ENCODE results near the gene MYLK4.

MYLK4 gene

DNA sequence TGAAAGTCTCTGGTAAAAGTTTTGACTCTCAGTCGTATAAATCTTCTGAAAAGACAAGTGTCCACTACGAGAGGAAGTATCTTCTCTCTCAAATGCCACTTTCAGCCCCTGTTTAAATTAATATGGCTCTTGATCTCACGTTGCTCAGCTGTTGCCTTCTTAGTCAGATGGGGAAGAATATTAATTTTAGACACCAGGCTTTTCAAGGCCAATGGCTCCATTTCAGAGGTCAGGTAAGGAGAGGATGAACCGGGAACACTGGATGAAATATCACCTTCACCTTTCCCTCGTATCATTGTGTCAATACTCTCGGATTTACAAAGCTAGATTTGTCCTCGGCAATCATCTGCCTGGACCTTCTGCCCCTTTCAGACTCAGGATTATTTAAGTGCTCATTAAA is at the start of gene MYLK4:
MYLK4 (minus strand) TSS at position 91 of the 400 bp plus-strand sequence. CDS start 1,628 bp downstream, outside the sequence.
- H3K27me3 ChIP-seq (ENCODE audit: control insufficient read depth in 2 of 2, insufficient read depth in 2 of 2, low read length in 2 of 2): no peaks in the 10 kb centered on the region
- H3K27ac ChIP-seq (ENCODE audit: low read depth in 2 of 2, low read length in 2 of 2): no peak within 1 kb of the TSS
- no peak within 1 kb of the TSS for H3K9ac ChIP-seq (ENCODE audit: low read depth in 1 of 2, low read length in 2 of 2)
- H3K4me1 ChIP-seq (ENCODE audit: control insufficient read depth in 2 of 2, insufficient read depth in 2 of 2, low read length in 2 of 2): peaks cover 0 to 3% of the 10 kb centered on the region in 2 donors
- no peak within 1 kb of the TSS for H3K4me3 ChIP-seq (ENCODE audit: low read length in 2 of 2)
- no peaks in the 10 kb centered on the region for H3K9me3 ChIP-seq (ENCODE audit: control insufficient read depth in 2 of 2, low read length in 2 of 2)
- no peaks in the 10 kb centered on the region for H3K36me3 ChIP-seq (ENCODE audit: control insufficient read depth in 2 of 2, insufficient read depth in 2 of 2, low read length in 2 of 2)

DNA sequence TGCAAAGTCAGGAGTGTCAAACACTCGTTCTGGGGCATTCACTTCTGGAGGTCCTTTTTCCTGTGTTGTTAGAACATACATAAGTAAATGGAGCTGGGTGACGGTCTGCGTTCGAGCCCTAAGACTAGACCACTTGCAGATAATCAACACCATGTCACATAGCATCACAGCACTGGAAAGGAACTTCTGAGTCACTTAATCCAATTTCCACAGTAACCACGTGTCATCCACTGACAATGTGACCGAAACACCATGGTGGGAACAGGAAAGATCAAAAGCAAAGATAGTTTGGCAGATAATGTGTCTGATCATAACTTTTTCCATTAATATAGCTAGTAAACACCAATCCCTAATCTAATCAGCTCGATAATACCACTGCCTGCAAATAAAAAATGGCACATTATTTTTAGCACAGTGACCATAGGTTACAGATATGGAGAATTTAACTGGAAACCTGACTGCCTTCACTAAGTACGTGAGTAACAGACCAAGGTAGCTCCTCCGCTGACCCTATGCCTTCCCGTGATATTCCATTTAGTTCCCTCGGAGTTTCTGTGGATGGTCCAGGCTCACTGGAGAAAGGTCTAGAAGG is 49.3 kb upstream of the MYLK4 start:
- H3K27ac ChIP-seq (ENCODE audit: low read depth in 2 of 2, low read length in 2 of 2): no peak overlapping the region
- H3K4me3 ChIP-seq (ENCODE audit: low read length in 2 of 2): no peak overlapping the region
- no peak overlapping the region for H3K9ac ChIP-seq (ENCODE audit: low read depth in 1 of 2, low read length in 2 of 2)
- no peaks in the 10 kb centered on the region for H3K36me3 ChIP-seq (ENCODE audit: control insufficient read depth in 2 of 2, insufficient read depth in 2 of 2, low read length in 2 of 2)
- peaks cover 0 to 2% of the 10 kb centered on the region in 2 donors for H3K4me1 ChIP-seq (ENCODE audit: control insufficient read depth in 2 of 2, insufficient read depth in 2 of 2, low read length in 2 of 2)
- no peaks in the 10 kb centered on the region for H3K9me3 ChIP-seq (ENCODE audit: control insufficient read depth in 2 of 2, low read length in 2 of 2)
- no peaks in the 10 kb centered on the region for H3K27me3 ChIP-seq (ENCODE audit: control insufficient read depth in 2 of 2, insufficient read depth in 2 of 2, low read length in 2 of 2)

DNA sequence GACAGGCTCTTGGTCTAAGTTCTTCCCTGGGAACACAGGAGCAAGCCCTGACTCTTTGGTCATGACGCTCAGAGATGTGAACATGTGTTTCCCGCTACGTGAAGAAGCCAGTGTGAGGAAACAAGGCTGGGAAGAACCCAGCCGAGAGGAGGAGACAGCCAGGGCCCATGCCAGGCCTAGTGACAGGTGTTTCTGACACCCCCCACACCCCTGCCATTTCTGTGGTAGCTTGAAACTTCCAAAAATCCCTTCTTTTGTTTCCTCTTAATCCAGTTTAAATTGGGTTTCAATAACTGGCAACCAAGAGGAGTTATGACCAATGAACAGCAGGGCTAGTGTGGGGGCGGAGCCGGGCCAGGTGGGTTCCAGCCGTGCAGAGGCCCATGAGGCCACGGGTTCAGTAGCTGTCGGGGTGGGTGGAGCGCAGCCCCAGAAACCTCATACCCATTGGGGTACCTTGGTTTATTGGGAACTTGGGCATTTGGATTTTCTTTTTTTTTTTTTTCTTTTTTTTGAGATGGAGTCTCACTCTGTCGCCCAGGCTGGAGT is 47.9 kb upstream of the MYLK4 start:
- Histone ChIP-seq H3K36me3 (ENCODE audit: control insufficient read depth in 2 of 2, insufficient read depth in 2 of 2, low read length in 2 of 2) (no peaks in the 10 kb centered on the region), H3K27me3 (ENCODE audit: control insufficient read depth in 2 of 2, insufficient read depth in 2 of 2, low read length in 2 of 2) (no peaks in the 10 kb centered on the region), H3K9ac (ENCODE audit: low read depth in 1 of 2, low read length in 2 of 2) (no peak overlapping the region), H3K27ac (ENCODE audit: low read depth in 2 of 2, low read length in 2 of 2) (no peak overlapping the region), H3K9me3 (ENCODE audit: control insufficient read depth in 2 of 2, low read length in 2 of 2) (no peaks in the 10 kb centered on the region), H3K4me1 (ENCODE audit: control insufficient read depth in 2 of 2, insufficient read depth in 2 of 2, low read length in 2 of 2) (peaks cover 2 to 4% of the 10 kb centered on the region in 2 donors), H3K4me3 (ENCODE audit: low read length in 2 of 2) (no peak overlapping the region)

DNA sequence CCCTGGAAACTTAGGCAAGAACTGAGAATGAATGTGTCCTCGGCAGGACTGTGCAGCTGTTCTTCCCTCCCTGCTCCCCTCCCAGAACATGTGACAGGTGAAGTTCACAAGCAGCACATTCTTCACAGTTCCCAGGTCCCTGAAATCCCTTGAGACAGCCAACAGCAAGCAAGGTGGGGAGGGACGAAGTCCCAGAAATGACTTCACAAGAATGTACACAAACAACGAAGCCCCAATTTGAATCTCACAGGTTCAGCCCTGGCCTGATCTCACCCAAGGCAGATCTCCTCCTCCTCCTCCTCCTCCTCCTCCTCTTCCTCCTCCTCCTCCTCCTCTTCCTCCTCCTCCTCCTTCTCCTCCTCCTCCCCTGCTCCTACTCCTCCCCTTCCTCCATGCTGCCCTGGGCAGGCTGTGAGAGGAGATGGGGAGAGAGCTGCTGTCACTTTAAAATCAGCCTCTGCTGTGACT is 46.9 kb upstream of the MYLK4 start:
- H3K4me3 ChIP-seq (ENCODE audit: low read length in 2 of 2): no peak overlapping the region
- peaks cover 7 to 8% of the 10 kb centered on the region in 2 donors for H3K4me1 ChIP-seq (ENCODE audit: control insufficient read depth in 2 of 2, insufficient read depth in 2 of 2, low read length in 2 of 2)
- no peaks in the 10 kb centered on the region for H3K27me3 ChIP-seq (ENCODE audit: control insufficient read depth in 2 of 2, insufficient read depth in 2 of 2, low read length in 2 of 2)
- H3K9me3 ChIP-seq (ENCODE audit: control insufficient read depth in 2 of 2, low read length in 2 of 2): no peaks in the 10 kb centered on the region
- no peak overlapping the region for H3K9ac ChIP-seq (ENCODE audit: low read depth in 1 of 2, low read length in 2 of 2)
- no peaks in the 10 kb centered on the region for H3K36me3 ChIP-seq (ENCODE audit: control insufficient read depth in 2 of 2, insufficient read depth in 2 of 2, low read length in 2 of 2)
- H3K27ac ChIP-seq (ENCODE audit: low read depth in 2 of 2, low read length in 2 of 2): no peak overlapping the region

DNA sequence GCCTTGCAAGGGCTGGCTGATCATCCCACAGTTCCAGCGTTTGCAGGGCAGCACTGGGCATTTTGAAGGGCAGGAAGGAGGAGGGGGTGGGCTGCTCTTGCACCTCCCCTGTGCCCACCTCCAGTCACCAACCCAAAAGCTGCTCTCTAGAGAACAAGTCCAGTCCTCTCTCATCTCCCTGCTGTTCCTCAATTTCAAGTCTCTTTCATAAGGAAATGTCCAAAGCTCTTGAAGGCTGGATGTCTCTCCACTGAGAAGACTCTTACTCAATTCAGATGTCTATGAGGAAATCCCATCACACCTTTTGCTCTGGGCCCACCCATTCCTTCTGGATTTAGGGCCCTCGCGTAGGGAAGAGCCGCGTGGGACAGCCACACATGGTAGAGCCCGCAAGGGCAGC is 46.1 kb upstream of the MYLK4 start:
- Histone ChIP-seq H3K4me1 (ENCODE audit: control insufficient read depth in 2 of 2, insufficient read depth in 2 of 2, low read length in 2 of 2) (peaks cover 8 to 12% of the 10 kb centered on the region in 2 donors), H3K27me3 (ENCODE audit: control insufficient read depth in 2 of 2, insufficient read depth in 2 of 2, low read length in 2 of 2) (no peaks in the 10 kb centered on the region), H3K36me3 (ENCODE audit: control insufficient read depth in 2 of 2, insufficient read depth in 2 of 2, low read length in 2 of 2) (no peaks in the 10 kb centered on the region), H3K9ac (ENCODE audit: low read depth in 1 of 2, low read length in 2 of 2) (no peak overlapping the region), H3K9me3 (ENCODE audit: control insufficient read depth in 2 of 2, low read length in 2 of 2) (no peaks in the 10 kb centered on the region), H3K4me3 (ENCODE audit: low read length in 2 of 2) (no peak overlapping the region), H3K27ac (ENCODE audit: low read depth in 2 of 2, low read length in 2 of 2) (no peak overlapping the region)

DNA sequence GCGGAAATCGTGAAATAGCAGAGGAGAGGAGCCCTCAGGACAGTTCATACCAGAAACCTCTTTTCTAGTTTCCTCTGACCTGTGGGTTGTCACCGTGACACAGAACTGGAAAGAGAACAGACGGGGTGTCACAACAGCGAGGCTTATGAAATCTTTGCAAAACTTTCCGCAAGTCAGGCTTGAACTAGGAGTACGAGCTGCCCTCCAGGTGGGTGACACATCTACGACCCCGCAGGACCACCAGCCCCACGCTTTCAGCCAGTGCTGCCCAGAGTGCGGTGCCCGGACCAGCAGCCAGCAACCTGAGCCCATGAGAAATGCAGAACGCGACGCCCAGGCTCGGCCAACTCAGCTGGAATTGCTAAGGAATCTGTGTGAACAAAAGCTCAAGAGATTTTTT is 45.2 kb upstream of the MYLK4 start:
- no peaks in the 10 kb centered on the region for H3K36me3 ChIP-seq (ENCODE audit: control insufficient read depth in 2 of 2, insufficient read depth in 2 of 2, low read length in 2 of 2)
- H3K4me1 ChIP-seq (ENCODE audit: control insufficient read depth in 2 of 2, insufficient read depth in 2 of 2, low read length in 2 of 2): peaks cover 8 to 15% of the 10 kb centered on the region in 2 donors
- H3K27ac ChIP-seq (ENCODE audit: low read depth in 2 of 2, low read length in 2 of 2): no peak overlapping the region

DNA sequence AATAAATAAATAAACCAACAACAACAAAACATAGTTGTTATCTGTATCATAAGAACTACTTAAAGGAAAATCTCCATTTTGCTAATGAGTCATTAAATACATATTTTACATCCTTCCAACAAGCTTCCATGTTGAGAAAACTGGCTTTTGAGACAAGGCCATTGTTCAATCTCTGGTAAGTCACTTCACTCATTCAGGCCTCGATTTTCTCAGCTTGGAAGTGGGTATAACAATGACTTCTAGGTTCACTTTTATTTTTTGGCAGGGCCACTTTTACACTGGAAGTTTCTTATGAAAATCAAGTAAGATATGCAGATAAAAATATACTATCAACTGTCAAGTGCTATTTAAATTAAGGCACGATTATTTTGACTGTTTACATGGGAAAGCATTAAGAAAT is 44.4 kb upstream of the MYLK4 start:
- Histone ChIP-seq H3K4me1 (ENCODE audit: control insufficient read depth in 2 of 2, insufficient read depth in 2 of 2, low read length in 2 of 2) (peaks cover 8 to 15% of the 10 kb centered on the region in 2 donors), H3K9me3 (ENCODE audit: control insufficient read depth in 2 of 2, low read length in 2 of 2) (no peaks in the 10 kb centered on the region), H3K9ac (ENCODE audit: low read depth in 1 of 2, low read length in 2 of 2) (no peak overlapping the region), H3K4me3 (ENCODE audit: low read length in 2 of 2) (no peak overlapping the region), H3K36me3 (ENCODE audit: control insufficient read depth in 2 of 2, insufficient read depth in 2 of 2, low read length in 2 of 2) (no peaks in the 10 kb centered on the region), H3K27me3 (ENCODE audit: control insufficient read depth in 2 of 2, insufficient read depth in 2 of 2, low read length in 2 of 2) (no peaks in the 10 kb centered on the region), H3K27ac (ENCODE audit: low read depth in 2 of 2, low read length in 2 of 2) (no peak overlapping the region)

More for the DNA sequence above, 45.2 kb upstream of the MYLK4 start:
- Histone ChIP-seq H3K9me3 (ENCODE audit: control insufficient read depth in 2 of 2, low read length in 2 of 2) (no peaks in the 10 kb centered on the region), H3K9ac (ENCODE audit: low read depth in 1 of 2, low read length in 2 of 2) (no peak overlapping the region), H3K27me3 (ENCODE audit: control insufficient read depth in 2 of 2, insufficient read depth in 2 of 2, low read length in 2 of 2) (no peaks in the 10 kb centered on the region), H3K4me3 (ENCODE audit: low read length in 2 of 2) (no peak overlapping the region)

DNA sequence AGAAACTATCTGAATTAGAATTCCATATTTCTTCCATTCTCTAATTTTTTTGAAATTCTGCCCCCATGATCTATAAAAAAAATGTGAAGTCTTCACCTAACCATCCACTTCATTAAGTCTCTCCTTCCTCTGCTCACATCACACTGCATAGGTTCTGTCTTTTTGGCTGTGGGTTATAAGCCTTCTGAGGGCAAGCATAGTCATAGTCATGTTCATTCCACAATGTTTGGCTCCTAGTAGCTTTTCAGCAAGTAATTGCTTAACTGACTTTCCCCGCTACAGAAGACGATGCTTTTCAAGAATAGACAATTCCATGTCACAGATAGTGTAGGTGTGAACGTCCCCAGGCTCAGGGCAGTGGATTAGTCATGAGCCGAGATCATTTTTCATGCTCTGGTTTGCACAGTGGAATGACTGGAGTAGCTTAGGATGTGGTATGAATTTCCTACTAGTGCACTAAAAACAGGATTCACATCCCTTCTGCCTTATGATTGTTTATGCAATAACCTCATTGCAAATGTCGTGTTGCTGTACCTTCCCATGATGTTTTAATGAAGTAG is 43.5 kb upstream of the MYLK4 start:
- no peaks in the 10 kb centered on the region for H3K36me3 ChIP-seq (ENCODE audit: control insufficient read depth in 2 of 2, insufficient read depth in 2 of 2, low read length in 2 of 2)
- no peaks in the 10 kb centered on the region for H3K9me3 ChIP-seq (ENCODE audit: control insufficient read depth in 2 of 2, low read length in 2 of 2)
- H3K4me1 ChIP-seq (ENCODE audit: control insufficient read depth in 2 of 2, insufficient read depth in 2 of 2, low read length in 2 of 2): peaks cover 8 to 15% of the 10 kb centered on the region in 2 donors
- no peak overlapping the region for H3K4me3 ChIP-seq (ENCODE audit: low read length in 2 of 2)
- H3K27ac ChIP-seq (ENCODE audit: low read depth in 2 of 2, low read length in 2 of 2): peak overlapping the region in 1 of 2 donors; percentile 24
- H3K27me3 ChIP-seq (ENCODE audit: control insufficient read depth in 2 of 2, insufficient read depth in 2 of 2, low read length in 2 of 2): no peaks in the 10 kb centered on the region
- H3K9ac ChIP-seq (ENCODE audit: low read depth in 1 of 2, low read length in 2 of 2): no peak overlapping the region

DNA sequence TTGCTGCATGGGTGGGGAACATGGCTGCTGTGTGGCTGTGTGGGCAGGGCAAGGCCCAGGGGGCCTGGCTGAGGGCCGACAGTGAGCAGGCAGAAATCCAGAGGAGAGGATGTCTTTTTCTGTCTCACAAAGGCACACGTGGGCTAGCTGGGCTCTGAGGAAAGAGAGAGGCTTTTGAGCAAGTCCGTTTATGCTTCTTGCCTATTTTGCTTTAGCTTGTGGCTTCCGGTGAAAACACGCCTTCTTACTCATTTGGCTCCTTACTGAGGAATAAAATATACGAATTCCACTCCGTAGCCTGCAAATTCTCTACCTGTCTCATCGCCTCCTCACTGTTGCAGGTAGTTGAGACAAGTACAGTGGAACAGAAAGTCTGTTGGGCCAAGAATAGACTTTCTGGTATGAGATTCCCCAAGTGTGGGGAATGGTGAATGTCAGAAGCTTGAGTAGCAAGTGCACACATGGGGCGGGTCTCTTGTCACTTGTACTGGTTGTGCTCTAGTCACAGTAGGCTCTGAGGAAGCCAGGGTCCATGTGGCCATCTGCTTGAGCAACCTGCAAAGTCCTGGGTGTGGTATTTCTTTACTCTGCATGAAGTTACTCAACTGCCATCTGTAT is 42.9 kb upstream of the MYLK4 start:
- H3K27ac ChIP-seq (ENCODE audit: low read depth in 2 of 2, low read length in 2 of 2): peak overlapping the region in 1 of 2 donors; percentile 22
- peaks cover 0 to 4% of the 10 kb centered on the region in 2 donors for H3K36me3 ChIP-seq (ENCODE audit: control insufficient read depth in 2 of 2, insufficient read depth in 2 of 2, low read length in 2 of 2)
- no peaks in the 10 kb centered on the region for H3K27me3 ChIP-seq (ENCODE audit: control insufficient read depth in 2 of 2, insufficient read depth in 2 of 2, low read length in 2 of 2)
- H3K9me3 ChIP-seq (ENCODE audit: control insufficient read depth in 2 of 2, low read length in 2 of 2): no peaks in the 10 kb centered on the region
- no peak overlapping the region for H3K4me3 ChIP-seq (ENCODE audit: low read length in 2 of 2)
- no peak overlapping the region for H3K9ac ChIP-seq (ENCODE audit: low read depth in 1 of 2, low read length in 2 of 2)
- H3K4me1 ChIP-seq (ENCODE audit: control insufficient read depth in 2 of 2, insufficient read depth in 2 of 2, low read length in 2 of 2): peaks cover 8 to 15% of the 10 kb centered on the region in 2 donors

All from mucosa of rectum (tissue), 2 donors.